GM12878 (cell line): ENCODE measurements around the gene PTH2R. TPM values are rescaled to one million over a fixed set of nuclear protein-coding genes. Genes with fewer than 3 reads are reported as not detected.
A peak's percentile ranks its signal among the peaks of the same experiment; 100 is the strongest.

Experiments used
- ATAC-seq: fragments of 200-7000 bp; cut with Tn5 transposase; 3 replicates; pipeline ENCODE4 v1.9.1; 2020; ENCODE audit warnings: mild to moderate bottlenecking, moderate library complexity
- BruUV-seq: library from RNA; stranded (reverse); fragments of 400-500 nt; replicated peaks from 2 replicates; lab custom pipeline; 2021; lab: Mats Ljungman, UMichigan
- CTCF ChIA-PET: fragments of 300-600 bp; sonication (Branson Sonifier 250); formaldehyde crosslinking; extraction: SDS; loops from one replicate; lab custom pipeline; 2021; ENCODE audit warnings: inconsistent platforms; lab: Yijun Ruan, JAX
- POLR2A ChIA-PET: fragments of 350-600 bp; formaldehyde crosslinking; extraction: SDS; loops from one replicate; lab custom pipeline; 2021; ENCODE audit warnings: inconsistent platforms; lab: Charles Lee
- RAD21 ChIA-PET: fragments of 300-600 bp; sonication (Branson Sonifier 250); formaldehyde crosslinking; loops from one replicate; lab custom pipeline; 2023; ENCODE audit warnings: antibody characterized with exemption; ENCODE audit not compliant: unreplicated experiment; lab: Charles Lee
- SMC1A ChIA-PET: fragments of 300-600 bp; sonication (Branson Sonifier 250); formaldehyde crosslinking; loops from one replicate; lab custom pipeline; 2023; ENCODE audit not compliant: unreplicated experiment, uncharacterized antibody; lab: Charles Lee
- DNase-seq: peaks from one replicate; pipeline ENCODE4 v3.0.0-alpha.2; 2011; ENCODE audit warnings: low read depth, low spot score
- FAIRE-seq: peaks from 3 replicates; lab custom pipeline; 2011; peaks lifted over from hg19 to GRCh38; lab: Jason Lieb, UNC
- H2AFZ ChIP-seq: 2 replicates; pipeline ENCODE4 v1.6.0; 2011; ENCODE audit warnings: low read depth, low read length, control low read depth; ENCODE audit not compliant: control insufficient read depth
- H3K27ac ChIP-seq: 2 replicates; pipeline ENCODE4 v1.5.1; 2011; ENCODE audit warnings: control low read depth; ENCODE audit not compliant: control insufficient read depth, insufficient read depth
- H3K27me3 ChIP-seq, 2 experiments: replicated peaks in 1 of 2; 2 replicates each; pipeline versions ENCODE4 v1.6.0 to v1.6.1; 2011; ENCODE audit warnings: low read length in 1 of 2; ENCODE audit not compliant: control insufficient read depth in 2 of 2, insufficient read depth in 2 of 2
- H3K36me3 ChIP-seq, 2 experiments: 2 replicates each; pipeline ENCODE4 v1.5.1; 2011; ENCODE audit warnings: low read length in 1 of 2; ENCODE audit not compliant: control insufficient read depth in 2 of 2, insufficient read depth in 2 of 2
- H3K4me1 ChIP-seq: 2 replicates; pipeline ENCODE4 v1.6.1; 2011; ENCODE audit warnings: mild to moderate bottlenecking, low read length, moderate library complexity, mixed read lengths; ENCODE audit not compliant: control insufficient read depth, insufficient read depth
- H3K4me2 ChIP-seq: 2 replicates; pipeline ENCODE4 v1.6.0; 2011; ENCODE audit warnings: control low read depth; ENCODE audit not compliant: control insufficient read depth, insufficient read depth
- H3K4me3 ChIP-seq: fragments of 200-600 bp; sonication (generic); 2 replicates; pipeline ENCODE4 v1.5.1; 2016
- H3K79me2 ChIP-seq: 2 replicates; pipeline ENCODE4 v1.6.0; 2011; ENCODE audit warnings: low read length; ENCODE audit not compliant: control insufficient read depth, insufficient read depth
- H3K9ac ChIP-seq: 2 replicates; pipeline ENCODE4 v1.8.0; 2011; ENCODE audit warnings: low read length, control low read depth, mixed read lengths; ENCODE audit not compliant: control insufficient read depth, insufficient read depth
- H3K9me3 ChIP-seq: replicated peaks from 3 replicates; pipeline ENCODE4 v1.5.1; 2011; ENCODE audit warnings: mild to moderate bottlenecking, low read length; ENCODE audit not compliant: control insufficient read depth, insufficient read depth
- H4K20me1 ChIP-seq: 2 replicates; pipeline ENCODE4 v1.6.0; 2011; ENCODE audit not compliant: control insufficient read depth, insufficient read depth
- BHLHE40 ChIP-seq, 2 experiments: fragments of 450-650 bp in 1 of 2; IDR thresholded peaks; 2 replicates each; pipeline ENCODE4 v1.6.1; 2011 to 2017; ENCODE audit warnings: low read depth in 2 of 2, borderline replicate concordance in 1 of 2, improper control_type of control experiment in 1 of 2, low read length in 1 of 2, mild to moderate bottlenecking in 1 of 2
- CREM ChIP-seq: IDR thresholded peaks from 2 replicates; pipeline ENCODE4 v1.6.1; 2014; ENCODE audit warnings: antibody characterized with exemption, low read depth
- E2F4 ChIP-seq: IDR thresholded peaks from 2 replicates; pipeline ENCODE4 v1.6.1; 2012; ENCODE audit warnings: low read depth, low read length, improper control_type of control experiment
- JUNB ChIP-seq: IDR thresholded peaks from 2 replicates; pipeline ENCODE4 v1.6.1; 2016; ENCODE audit warnings: antibody characterized with exemption, mild to moderate bottlenecking
- MTA2 ChIP-seq: fragments of 450-650 bp; IDR thresholded peaks from 2 replicates; pipeline ENCODE4 v1.6.1; 2016; ENCODE audit warnings: low read depth, mild to moderate bottlenecking, moderate library complexity
- MTA3 ChIP-seq: IDR thresholded peaks from 2 replicates; pipeline ENCODE4 v1.6.1; 2012; ENCODE audit warnings: low read length, inconsistent platforms, borderline replicate concordance
- NFYB ChIP-seq: IDR thresholded peaks from 2 replicates; pipeline ENCODE4 v1.6.1; 2011; ENCODE audit warnings: low read depth, mild to moderate bottlenecking, low read length, improper control_type of control experiment, moderate library complexity; ENCODE audit not compliant: insufficient read depth
- NR2F1 ChIP-seq: fragments of 450-650 bp; conservative IDR thresholded peaks from 2 replicates; pipeline ENCODE4 v1.6.1; 2017; ENCODE audit warnings: mild to moderate bottlenecking
- NRF1 ChIP-seq: conservative IDR thresholded peaks from 2 replicates; pipeline ENCODE4 v1.6.1; 2011; ENCODE audit warnings: mild to moderate bottlenecking, low read depth, low read length, improper control_type of control experiment
- PBX3 ChIP-seq: IDR thresholded peaks from 2 replicates; pipeline ENCODE4 v1.6.1; 2011; ENCODE audit warnings: mild to moderate bottlenecking, low read depth, low read length, moderate library complexity; ENCODE audit not compliant: insufficient replicate concordance
- POLR2A ChIP-seq: IDR thresholded peaks from 2 replicates; pipeline ENCODE4 v1.6.1; 2011; ENCODE audit warnings: low read depth, mild to moderate bottlenecking, low read length
- RCOR1 ChIP-seq: conservative IDR thresholded peaks from 2 replicates; pipeline ENCODE4 v1.6.1; 2012; ENCODE audit warnings: low read depth, low read length, improper control_type of control experiment
- SPI1 ChIP-seq: IDR thresholded peaks from 2 replicates; pipeline ENCODE4 v1.6.1; 2011; ENCODE audit warnings: low read depth, mild to moderate bottlenecking, low read length, moderate library complexity, borderline replicate concordance; ENCODE audit not compliant: insufficient read depth
- TARDBP ChIP-seq: IDR thresholded peaks from 2 replicates; pipeline ENCODE4 v1.6.1; 2016; ENCODE audit warnings: borderline replicate concordance
- YBX1 ChIP-seq: fragments of 450-650 bp; IDR thresholded peaks from 2 replicates; pipeline ENCODE4 v1.6.1; 2016; ENCODE audit warnings: antibody characterized with exemption
- WGBS: methylation state at CpG from one replicate; pipeline ENCODE4 v1.1.6; 2016; ENCODE audit warnings: low lambda C conversion rate; ENCODE audit not compliant: insufficient replicate concordance, insufficient coverage; ENCODE audit errors: missing lambda C conversion rate; 5-methylcytosine and 5-hydroxymethylcytosine counted together
- in situ Hi-C: fragments of 300-500 bp; cut with MboI; formaldehyde crosslinking; loops from 9 replicates; pipeline ENCODE4 v1.14.3; 2018; ENCODE audit warnings: mixed read lengths
- intact Hi-C: fragments of 100-400 bp; cut with micrococcal nuclease; formaldehyde crosslinking; loops from one replicate; pipeline ENCODE4 v1.14.2; 2022; ENCODE audit not compliant: unreplicated experiment
- polyA plus RNA-seq, 11 experiments: library from polyadenylated mRNA; depleted of rRNA in 4 of 11; unstranded in 6 of 11; stranded (reverse) in 5 of 11; fragments of >200 nt; fragmentation: Nextera tagmentation in 4 of 11; fragmentation: Illumina TruSeq in 1 of 11; extraction: Ambion mirVana in 4 of 11; extraction: Trizol in 1 of 11; gene quantifications; 1 replicate in 1 of 11; 2 replicates in 10 of 11; pipeline versions ENCODE4 v1.2.1 to v1.2.3, GENCODE V29; 2011 to 2016; ENCODE audit warnings: inconsistent platforms in 2 of 11, missing spikeins in 2 of 11, low read depth in 1 of 11
- total RNA-seq, 4 experiments: library from RNA; depleted of rRNA in 3 of 4; stranded (reverse); fragments of >200 nt in 3 of 4; fragmentation: Illumina TruSeq in 1 of 4; extraction: Trizol in 1 of 4; gene quantifications; 2 replicates each; pipeline versions ENCODE4 v1.2.1 to v1.2.3, GENCODE V29; 2013 to 2021

PTH2R gene
- total and polyA plus RNA-seq, 10 of the 15 experiments (the other 5 are each of a cell fraction or from before 2014, with no cell fraction given), result 0.01 to 0.06 (median 0.03) TPM; not detected in 7

GRCh38 chr2:208477741-208478140 lies 71.1 kb downstream of the PTH2R start:
- no peak overlapping the region for H3K27ac ChIP-seq
- no peaks in the 10 kb centered on the region for H4K20me1 ChIP-seq
- in situ Hi-C loops, result no loop called here
- no peaks in the 10 kb centered on the region for H3K9me3 ChIP-seq
- TF ChIP-seq SPI1 (no peak), PBX3 (no peak), CREM (no peak)
- TF ChIP-seq, all 136 proteins: peak for 0
- no peaks in the 10 kb centered on the region for H3K79me2 ChIP-seq
- FAIRE-seq (no peak), ATAC-seq (no peak), DNase-seq (no peak)
- H3K27me3 ChIP-seq, result 0 out of 4 replicates have a peak, but pooled peaks cover 0 to 2% of the 10 kb centered on the region in 2 experiments
- H2AFZ ChIP-seq, result no peak overlapping the region
- H3K4me1 ChIP-seq, result no peaks in the 10 kb centered on the region; the same call in 1 of the 2 replicates
- H3K9ac ChIP-seq, result no peak overlapping the region
- no peaks in the 10 kb centered on the region for H3K36me3 ChIP-seq
- ChIA-PET POLR2A (no interaction called here), RAD21 (no interaction called here), SMC1A (no interaction called here), CTCF (no interaction called here)
- no peak overlapping the region for H3K4me3 ChIP-seq
- no peak overlapping the region for H3K4me2 ChIP-seq
- intact Hi-C loops, result no loop called here
- BruUV-seq, result no TSS peak

- H3K4me1 ChIP-seq, result no peaks in the 10 kb centered on the region; the same call in 1 of the 2 replicates
- H4K20me1 ChIP-seq, result no peaks in the 10 kb centered on the region
- whole genome bisulfite sequencing, result 9% methylated on average over 5 of the region's 5 CpGs
- H3K4me3 ChIP-seq, result no peak overlapping the region
- BruUV-seq, result no TSS peak
- no peak overlapping the region for H3K9ac ChIP-seq
- H3K27me3 ChIP-seq, result 0 out of 4 replicates have a peak, but pooled peaks cover 0 to 2% of the 10 kb centered on the region in 2 experiments
- ChIA-PET CTCF (interaction anchor here (0.7 to 1.8 kb wide), 2 partner anchors 13 to 20 kb away, joined by 3 to 14 read pairs; no protein-coding TSS in a partner anchor), POLR2A (no interaction called here), SMC1A (interaction anchor here (1.0 kb wide), 1 partner anchor 10 kb away, joined by 3 read pairs; no protein-coding TSS in a partner anchor), RAD21 (no interaction called here)
- H3K79me2 ChIP-seq, result no peaks in the 10 kb centered on the region
- no peaks in the 10 kb centered on the region for H3K36me3 ChIP-seq
- no peak for DNase-seq
- TF ChIP-seq POLR2A (no peak), E2F4 (no peak), MTA2 (no peak), JUNB (peak; percentile 31; the same call in 1 of the 2 replicates), NFYB (no peak), YBX1 (no peak), TARDBP (no peak), NR2F1 (no peak), NRF1 (no peak), MTA3 (no peak), BHLHE40 (IDR thresholded peaks at IDR 0.05; ENCODE audit: borderline replicate concordance in 1 of 2, low read depth in 2 of 2, low read length in 1 of 2) (peak; percentile 62 to 77; a peak in 2 of 4 replicates), RCOR1 (no peak)
- H2AFZ ChIP-seq, result no peak overlapping the region
- intact Hi-C loops (no loop called here), in situ Hi-C loops (no loop called here)
- no peaks in the 10 kb centered on the region for H3K9me3 ChIP-seq
- no peak for FAIRE-seq
- H3K27ac ChIP-seq, result no peak overlapping the region
- H3K4me2 ChIP-seq, result no peak overlapping the region
- peak; percentile 65 for ATAC-seq
Measured at GRCh38 chr2:208479342-208479741, 72.8 kb downstream of the PTH2R start.
